ENCODE measurements around the gene CDH3. TPM values are rescaled to one million over a fixed set of nuclear protein-coding genes. Genes with fewer than 3 reads are reported as not detected.
A peak's percentile ranks its signal among the peaks of the same experiment; 100 is the strongest.

CDH3 gene
- total RNA-seq, 4 donors from 2014 or later: 0.19 to 0.83 (median 0.75) TPM; not detected in 1

DNA sequence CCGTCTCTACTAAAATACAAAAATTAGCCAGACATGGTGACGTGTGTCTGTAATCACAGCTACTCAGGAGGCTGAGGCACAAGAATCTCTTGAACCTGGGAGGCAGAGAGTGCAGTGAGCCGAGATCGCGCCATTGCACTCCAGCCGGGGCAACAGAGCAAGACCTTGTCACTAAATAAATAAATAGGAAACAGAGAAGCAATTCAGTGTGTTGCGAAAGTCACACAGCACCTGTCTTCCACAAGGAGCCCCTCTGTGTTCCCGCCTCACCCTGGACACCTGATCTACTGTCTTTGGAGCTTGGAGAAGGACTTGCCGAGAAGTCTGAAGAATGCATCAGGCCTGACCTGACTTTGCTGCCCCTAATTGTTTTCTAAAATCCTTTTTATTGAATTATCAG lies 88.5 kb downstream of the CDH3 start:
- H3K9me3 ChIP-seq: no peaks in the 10 kb centered on the region
- 84% methylated on average over 8 of the region's 9 CpGs for WGBS
- TF ChIP-seq POLR2A (IDR thresholded peaks at IDR 0.05; ENCODE audit: low read depth): no peak
- no peak for TF ChIP-seq POLR2AphosphoS5 (IDR thresholded peaks at IDR 0.05)
- TF ChIP-seq EP300 (IDR thresholded peaks at IDR 0.05): no peak
- TF ChIP-seq, protein P1, sequence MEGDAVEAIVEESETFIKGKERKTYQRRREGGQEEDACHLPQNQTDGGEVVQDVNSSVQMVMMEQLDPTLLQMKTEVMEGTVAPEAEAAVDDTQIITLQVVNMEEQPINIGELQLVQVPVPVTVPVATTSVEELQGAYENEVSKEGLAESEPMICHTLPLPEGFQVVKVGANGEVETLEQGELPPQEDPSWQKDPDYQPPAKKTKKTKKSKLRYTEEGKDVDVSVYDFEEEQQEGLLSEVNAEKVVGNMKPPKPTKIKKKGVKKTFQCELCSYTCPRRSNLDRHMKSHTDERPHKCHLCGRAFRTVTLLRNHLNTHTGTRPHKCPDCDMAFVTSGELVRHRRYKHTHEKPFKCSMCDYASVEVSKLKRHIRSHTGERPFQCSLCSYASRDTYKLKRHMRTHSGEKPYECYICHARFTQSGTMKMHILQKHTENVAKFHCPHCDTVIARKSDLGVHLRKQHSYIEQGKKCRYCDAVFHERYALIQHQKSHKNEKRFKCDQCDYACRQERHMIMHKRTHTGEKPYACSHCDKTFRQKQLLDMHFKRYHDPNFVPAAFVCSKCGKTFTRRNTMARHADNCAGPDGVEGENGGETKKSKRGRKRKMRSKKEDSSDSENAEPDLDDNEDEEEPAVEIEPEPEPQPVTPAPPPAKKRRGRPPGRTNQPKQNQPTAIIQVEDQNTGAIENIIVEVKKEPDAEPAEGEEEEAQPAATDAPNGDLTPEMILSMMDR (IDR thresholded peaks at IDR 0.05): no peak
- H3K4me1 ChIP-seq: peaks cover 8 to 17% (median 15%) of the 10 kb centered on the region in 4 donors
- no peaks in the 10 kb centered on the region for H3K36me3 ChIP-seq
- no peak for DNase-seq (ENCODE audit: extremely low spot score)
- H3K27ac ChIP-seq (replicated peaks in 1 of 4): no peak overlapping the region
- H3K4me3 ChIP-seq: no peak overlapping the region
- peaks cover 0 to 67% (median 25%) of the 10 kb centered on the region in 4 donors for H3K27me3 ChIP-seq
- intact Hi-C loops (cut with DNase I): no loop called here

DNA sequence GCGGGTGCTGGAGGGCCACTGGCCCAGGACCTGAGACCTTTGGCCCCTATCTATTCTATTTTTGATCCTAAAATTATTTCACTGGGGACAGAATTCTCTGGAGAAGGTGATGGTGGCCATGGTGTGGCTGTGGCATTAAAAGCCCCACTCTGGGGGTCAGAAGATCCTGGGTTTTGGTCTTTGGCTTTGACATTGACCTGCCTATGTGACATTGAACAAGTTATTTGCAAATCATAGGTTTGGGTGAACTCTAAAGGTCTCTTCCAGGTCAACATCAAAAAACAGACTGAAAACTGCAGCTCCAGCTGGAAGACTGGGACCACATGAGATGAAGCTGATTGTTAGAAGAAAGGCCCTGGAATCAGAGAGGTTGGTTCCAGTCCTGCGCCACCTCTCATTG lies 89.7 kb downstream of the CDH3 start:
- peaks cover 8 to 17% (median 15%) of the 10 kb centered on the region in 4 donors for H3K4me1 ChIP-seq
- 100% methylated on average over 2 of the region's 2 CpGs for WGBS

DNA sequence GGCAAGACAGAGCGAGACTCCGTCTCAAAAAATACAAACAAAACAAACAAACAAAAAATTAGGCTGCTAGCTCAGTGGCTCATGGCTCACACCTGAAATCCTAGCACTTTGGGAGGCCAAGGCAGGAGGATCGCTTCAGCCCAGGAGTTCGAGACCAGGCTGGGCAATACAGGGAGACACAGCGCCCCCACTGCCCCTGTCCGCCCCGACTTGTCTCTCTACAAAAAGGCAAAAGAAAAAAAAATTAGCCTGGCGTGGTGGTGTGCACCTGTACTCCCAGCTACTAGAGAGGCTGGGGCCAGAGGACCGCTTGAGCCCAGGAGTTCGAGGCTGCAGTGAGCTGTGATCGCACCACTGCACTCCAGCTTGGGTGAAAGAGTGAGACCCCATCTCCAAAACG lies 91.5 kb downstream of the CDH3 start:
- peaks cover 8 to 17% (median 15%) of the 10 kb centered on the region in 4 donors for H3K4me1 ChIP-seq
- no peak overlapping the region for H3K4me3 ChIP-seq
- intact Hi-C loops (cut with DNase I): no loop called here
- no peak for DNase-seq (ENCODE audit: extremely low spot score)
- no peaks in the 10 kb centered on the region for H3K9me3 ChIP-seq
- WGBS: 91% methylated on average over 12 of the region's 12 CpGs
- peaks cover 0 to 63% (median 25%) of the 10 kb centered on the region in 4 donors for H3K27me3 ChIP-seq
- H3K27ac ChIP-seq (replicated peaks in 1 of 4): no peak overlapping the region
- TF ChIP-seq, protein P1 (IDR thresholded peaks at IDR 0.05): no peak
- TF ChIP-seq POLR2AphosphoS5 (IDR thresholded peaks at IDR 0.05): no peak
- TF ChIP-seq POLR2A (IDR thresholded peaks at IDR 0.05; ENCODE audit: low read depth): no peak
- no peak for TF ChIP-seq EP300 (IDR thresholded peaks at IDR 0.05)
- no peaks in the 10 kb centered on the region for H3K36me3 ChIP-seq

More for the DNA sequence above, 89.7 kb downstream of the CDH3 start:
- TF ChIP-seq POLR2AphosphoS5 (IDR thresholded peaks at IDR 0.05): no peak
- no peak for TF ChIP-seq POLR2A (IDR thresholded peaks at IDR 0.05; ENCODE audit: low read depth)
- TF ChIP-seq, protein P1 (IDR thresholded peaks at IDR 0.05): no peak
- TF ChIP-seq EP300 (IDR thresholded peaks at IDR 0.05): no peak
- H3K9me3 ChIP-seq: no peaks in the 10 kb centered on the region
- intact Hi-C loops (cut with DNase I): no loop called here
- no peak overlapping the region for H3K27ac ChIP-seq (replicated peaks in 1 of 4)
- DNase-seq (ENCODE audit: extremely low spot score): no peak
- no peak overlapping the region for H3K4me3 ChIP-seq
- H3K27me3 ChIP-seq: peaks cover 0 to 66% (median 25%) of the 10 kb centered on the region in 4 donors
- no peaks in the 10 kb centered on the region for H3K36me3 ChIP-seq

GRCh38 chr16:68737046-68737729 lies 92.1 kb downstream of the CDH3 start, which contains the start of gene CDH1:
Gene CDH1 (plus strand): TSS chr16:68737292. CDS start chr16:68737416, 124 bp downstream.
- H3K4me3 ChIP-seq: peak within 1 kb of the TSS; percentile 24 to 47 (median 34)
- WGBS: 2% methylated on average over 28 of the region's 63 CpGs
- no peak for DNase-seq (ENCODE audit: extremely low spot score)
- intact Hi-C loops (cut with DNase I): no loop called here
- H3K36me3 ChIP-seq: no peaks in the 10 kb centered on the region
- H3K27me3 ChIP-seq: peaks cover 0 to 60% (median 25%) of the 10 kb centered on the region in 4 donors
- no peaks in the 10 kb centered on the region for H3K9me3 ChIP-seq
- TF ChIP-seq, protein P1 (IDR thresholded peaks at IDR 0.05): no peak
- TF ChIP-seq EP300 (IDR thresholded peaks at IDR 0.05) (no peak), POLR2AphosphoS5 (IDR thresholded peaks at IDR 0.05) (no peak), POLR2A (IDR thresholded peaks at IDR 0.05; ENCODE audit: low read depth) (no peak)
- peaks cover 8 to 17% (median 15%) of the 10 kb centered on the region in 4 donors for H3K4me1 ChIP-seq
- no peak within 1 kb of the TSS for H3K27ac ChIP-seq (replicated peaks in 1 of 4)

Data from esophagus muscularis mucosa (tissue), 4 donors.